HG03354 (cell line): ENCODE results near the gene HK2.
"Not testable (repeated sequence)": the region's sequence is repeated elsewhere in the genome, so short reads cannot be mapped to it uniquely, and the experiment has no call there.

Experiments used
- ATAC-seq: cut with Tn5 transposase; IDR thresholded peaks from one replicate; pipeline ENCODE4 v1.9.1; 2021; ENCODE audit warnings: mild to moderate bottlenecking; ENCODE audit not compliant: unreplicated experiment, poor library complexity, severe bottlenecking

HK2 gene

DNA sequence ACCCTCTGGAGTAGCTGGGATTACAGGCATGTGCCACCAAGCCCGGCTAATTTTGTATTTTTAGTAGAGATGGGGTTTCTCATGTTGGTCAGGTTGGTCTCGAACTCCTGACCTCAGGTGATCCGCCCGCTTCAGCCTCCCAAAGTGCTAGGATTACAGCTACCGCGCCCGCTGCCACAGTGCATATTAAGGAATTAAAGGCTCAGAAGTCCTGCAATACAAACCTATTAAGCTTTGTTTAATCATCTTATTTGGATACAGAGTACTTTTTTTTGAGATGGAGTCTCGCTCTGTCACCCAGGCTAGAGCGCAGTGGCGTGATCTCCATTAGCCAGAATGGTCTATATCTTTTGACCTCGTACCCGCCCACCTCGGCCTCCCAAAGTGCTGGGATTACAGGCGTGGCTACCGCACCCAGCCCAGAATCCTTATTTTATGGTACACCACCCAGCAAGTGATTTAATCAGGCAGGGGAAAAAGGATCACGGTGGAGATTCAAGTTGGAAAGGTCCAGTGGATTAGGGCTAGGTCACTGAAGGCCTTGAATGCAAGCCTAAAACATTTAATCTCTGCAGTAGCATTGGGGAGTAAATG is 21.3 kb downstream of the HK2 start:
- ATAC-seq: not testable (repeated sequence)

DNA sequence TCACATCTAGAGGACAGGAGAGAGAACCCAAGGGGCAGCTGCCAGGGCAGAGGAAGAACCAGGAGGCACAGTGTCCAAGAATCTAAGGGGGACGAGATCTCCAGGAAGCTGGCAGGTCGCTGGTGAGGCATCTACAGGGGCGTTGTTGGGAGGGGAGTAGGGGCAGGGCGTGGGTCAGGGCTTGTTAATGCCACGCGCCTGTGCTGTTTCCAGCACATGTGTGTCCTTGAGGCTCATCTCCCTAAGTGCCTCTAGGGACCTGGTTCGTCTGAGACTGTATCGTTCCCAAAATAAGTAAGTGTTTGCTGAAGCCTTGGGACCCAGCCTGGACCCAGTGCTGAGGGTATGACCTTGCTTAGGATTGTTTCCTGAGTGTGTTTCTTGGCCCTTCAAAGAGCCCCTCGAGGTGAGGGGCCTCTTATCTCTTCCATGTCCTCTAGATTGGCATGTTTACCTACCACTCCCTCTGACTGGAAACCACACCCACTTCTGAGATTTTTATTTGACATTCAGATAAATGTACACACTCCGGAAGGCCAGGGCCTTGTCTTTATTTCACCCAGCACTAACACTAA is 22.2 kb downstream of the HK2 start:
- no peak for ATAC-seq

DNA sequence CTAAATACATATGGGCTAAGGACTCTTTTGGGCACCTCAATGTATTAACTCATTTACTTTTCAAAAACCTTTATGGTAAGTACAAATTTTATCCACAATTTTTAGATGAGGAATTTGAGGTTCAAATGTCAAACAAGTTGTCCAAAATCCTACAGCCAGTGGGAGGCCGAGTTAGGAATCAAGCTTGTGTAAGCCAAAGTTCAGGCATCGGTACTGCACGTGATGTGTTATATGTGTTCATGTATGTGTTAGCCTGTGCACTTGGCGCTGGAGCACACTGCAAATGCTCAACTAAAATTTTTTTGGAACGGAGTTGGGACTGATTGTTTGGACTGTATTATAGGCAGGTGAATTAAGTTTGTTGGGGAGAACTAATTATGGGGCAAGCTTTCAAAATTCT is 22.7 kb downstream of the HK2 start:
- ATAC-seq: no peak

DNA sequence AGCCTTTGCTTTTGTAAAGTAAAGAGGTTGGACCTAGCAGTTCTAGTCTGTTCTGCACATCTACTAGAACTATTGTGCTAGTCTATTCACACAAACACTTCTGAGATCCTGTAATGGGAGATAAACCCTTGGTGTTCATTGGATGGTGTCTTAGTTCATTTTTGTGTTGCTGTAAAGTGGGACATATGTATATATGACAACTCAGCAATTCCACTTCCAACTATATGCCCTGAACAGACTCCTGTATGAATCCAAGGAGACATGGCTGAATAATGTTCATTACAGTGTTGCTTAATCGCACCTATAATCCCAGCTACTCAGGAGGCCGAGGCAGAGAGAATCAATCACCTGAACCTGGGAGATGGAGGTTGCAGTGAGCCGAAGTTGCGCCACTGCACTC is 23.3 kb downstream of the HK2 start:
- ATAC-seq: no peak

DNA sequence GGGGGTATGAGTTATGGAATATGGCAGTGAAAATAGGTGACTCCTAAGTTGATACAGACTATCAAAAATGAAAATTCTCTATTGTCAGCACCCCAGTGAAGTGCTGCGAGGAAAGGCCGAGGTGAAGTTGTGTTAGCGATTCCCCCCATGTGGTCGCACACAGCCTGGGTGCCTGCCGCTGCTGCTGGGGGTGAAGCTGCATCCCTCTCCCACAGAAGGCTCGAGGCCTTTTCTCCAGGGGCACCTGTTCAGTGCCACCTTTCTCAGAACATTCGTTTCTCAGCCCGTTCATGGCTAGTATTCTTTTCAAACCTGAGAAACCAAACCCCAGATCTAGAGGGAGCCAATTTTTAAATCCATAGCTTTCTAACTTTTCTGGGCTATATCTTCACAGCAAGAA is 23.8 kb downstream of the HK2 start:
- ATAC-seq: no peak

DNA sequence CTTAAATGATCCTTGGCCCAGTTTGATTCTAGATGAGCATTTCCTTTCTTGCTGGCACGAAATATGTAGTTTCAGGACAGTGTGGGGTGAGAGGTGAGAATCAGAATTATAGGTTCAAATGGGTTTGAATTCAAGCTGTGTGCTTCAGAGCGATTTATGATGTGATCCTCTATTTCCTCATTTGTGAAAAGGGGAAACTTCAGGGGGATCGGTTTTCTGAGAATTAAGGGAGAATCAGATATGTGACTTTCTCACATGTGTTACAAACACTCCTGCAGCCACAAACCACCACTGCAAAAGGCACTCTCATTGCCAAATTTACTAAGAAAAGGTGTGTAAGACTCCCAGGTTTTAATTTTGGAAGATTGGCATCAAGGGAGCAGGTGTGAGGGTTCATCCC is 24.4 kb downstream of the HK2 start:
- ATAC-seq: no peak

DNA sequence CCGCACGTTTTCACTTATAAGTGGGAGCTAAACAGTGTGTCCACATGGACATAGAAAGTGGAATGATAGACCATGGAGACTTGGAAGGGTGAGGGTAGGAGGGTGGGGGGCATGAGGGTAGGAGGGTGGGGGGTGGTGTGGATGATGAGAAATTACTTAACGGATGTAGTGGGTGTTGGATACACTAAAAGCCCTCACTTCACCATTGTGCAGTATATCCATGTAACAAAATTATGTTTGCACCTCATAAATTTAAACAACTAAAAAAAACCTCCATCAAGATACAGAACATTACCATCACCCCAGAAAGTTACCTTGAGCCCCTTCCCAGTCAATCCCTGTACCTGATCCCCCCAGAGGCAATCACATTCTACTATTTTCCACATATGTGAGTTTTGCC is 26.2 kb downstream of the HK2 start:
- no peak for ATAC-seq

DNA sequence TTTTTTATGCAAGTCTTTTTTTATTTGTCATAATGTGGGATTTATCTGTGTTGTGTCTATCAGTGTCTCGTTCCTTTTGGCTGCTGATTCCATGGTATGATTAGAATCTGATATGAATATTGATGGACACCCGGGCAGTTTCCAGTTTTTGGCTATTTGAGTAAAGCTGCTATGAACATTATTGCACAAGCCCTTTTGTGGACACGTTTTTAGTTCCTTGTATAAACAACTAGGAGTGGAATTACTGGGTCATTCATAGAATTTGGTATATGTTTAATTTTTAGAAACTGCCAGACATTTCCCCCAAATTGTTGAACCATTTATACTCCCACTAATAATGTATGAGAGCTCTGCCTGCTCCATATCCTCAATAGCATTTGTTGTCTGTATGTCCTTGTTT is 26.6 kb downstream of the HK2 start:
- no peak for ATAC-seq

DNA sequence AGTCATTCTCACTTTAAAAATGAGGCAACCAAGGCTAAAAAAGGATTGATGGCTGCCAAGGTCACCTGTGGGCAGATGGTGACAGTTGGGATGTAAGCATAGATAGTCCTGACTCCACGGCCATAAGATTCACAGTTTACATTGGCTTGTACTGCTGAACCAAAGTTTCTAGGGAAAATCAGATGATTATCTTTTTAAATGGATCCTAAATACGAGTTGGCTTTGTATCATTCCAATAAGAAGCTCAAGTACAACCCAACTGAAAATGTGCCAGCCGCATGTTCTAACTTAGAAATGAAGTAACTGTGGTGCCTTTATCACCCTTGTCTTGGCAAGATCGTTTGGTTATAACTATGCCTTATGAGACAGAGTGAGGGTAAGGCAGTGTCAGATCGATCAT is 27.6 kb downstream of the HK2 start:
- no peak for ATAC-seq

DNA sequence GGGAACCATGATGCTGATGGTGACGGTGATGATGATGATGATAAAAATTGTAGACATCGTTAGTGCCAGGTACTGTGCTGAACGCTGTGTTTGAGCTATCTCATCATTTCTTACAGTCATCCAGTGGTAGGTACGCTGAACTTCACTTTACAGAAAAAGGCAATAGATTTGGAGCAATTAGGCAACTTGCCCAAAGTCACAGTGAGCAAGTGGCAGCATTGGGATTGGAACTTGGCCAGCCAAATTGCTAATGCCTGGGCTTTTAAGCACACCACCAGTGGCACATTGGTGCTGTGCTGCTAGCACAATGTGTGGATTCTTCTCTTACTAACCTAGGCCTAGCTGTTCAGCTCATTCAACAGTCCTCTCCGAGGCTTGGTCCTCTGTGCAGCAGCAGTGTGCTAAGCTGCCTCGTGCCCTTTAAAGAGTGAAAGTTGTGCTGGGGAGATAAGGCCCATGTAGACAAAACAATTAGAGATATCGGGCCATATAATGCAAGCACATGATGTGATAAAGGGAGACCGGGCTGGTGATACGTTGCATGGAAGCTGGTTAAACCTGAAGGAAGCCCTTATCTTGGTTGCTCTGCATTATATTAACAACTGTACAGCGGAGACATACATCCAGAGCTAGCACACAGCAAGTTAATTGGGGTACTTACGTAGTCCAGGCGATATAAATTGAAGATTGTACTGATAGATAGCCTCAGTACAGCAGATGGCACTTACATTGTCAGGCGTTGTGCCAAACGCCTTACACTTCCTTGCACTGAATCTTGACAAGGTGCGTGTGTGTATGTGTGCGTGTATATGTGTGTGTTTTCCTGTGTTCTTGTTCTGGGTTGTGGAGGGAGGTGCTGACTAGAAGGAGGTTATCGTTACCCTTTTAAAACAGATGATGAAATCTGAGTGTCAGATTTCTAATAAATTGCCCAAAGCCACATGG is 28.4 kb downstream of the HK2 start:
- no peak for ATAC-seq

DNA sequence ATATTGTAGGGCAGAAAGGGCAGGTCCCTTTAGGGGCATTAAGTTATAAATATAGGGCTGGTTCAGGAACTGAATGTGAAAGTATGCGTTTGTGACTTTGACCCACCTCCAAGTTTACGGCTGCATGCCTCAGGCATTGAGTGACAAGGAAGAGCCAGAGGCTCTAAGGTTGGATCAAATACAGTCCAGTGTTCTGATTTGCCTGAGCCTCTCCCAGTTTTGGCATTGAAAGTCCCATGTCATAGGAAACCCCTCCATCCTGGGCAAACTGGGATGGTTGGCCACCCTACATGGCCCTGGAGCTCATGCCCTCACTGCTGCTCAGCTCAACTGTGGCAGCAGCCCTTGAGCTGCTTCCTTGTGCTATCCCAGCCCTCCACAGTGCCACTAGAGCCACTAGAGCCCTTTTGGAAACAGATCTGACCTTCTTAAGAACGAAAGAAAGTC is 29.9 kb downstream of the HK2 start:
- ATAC-seq: no peak

DNA sequence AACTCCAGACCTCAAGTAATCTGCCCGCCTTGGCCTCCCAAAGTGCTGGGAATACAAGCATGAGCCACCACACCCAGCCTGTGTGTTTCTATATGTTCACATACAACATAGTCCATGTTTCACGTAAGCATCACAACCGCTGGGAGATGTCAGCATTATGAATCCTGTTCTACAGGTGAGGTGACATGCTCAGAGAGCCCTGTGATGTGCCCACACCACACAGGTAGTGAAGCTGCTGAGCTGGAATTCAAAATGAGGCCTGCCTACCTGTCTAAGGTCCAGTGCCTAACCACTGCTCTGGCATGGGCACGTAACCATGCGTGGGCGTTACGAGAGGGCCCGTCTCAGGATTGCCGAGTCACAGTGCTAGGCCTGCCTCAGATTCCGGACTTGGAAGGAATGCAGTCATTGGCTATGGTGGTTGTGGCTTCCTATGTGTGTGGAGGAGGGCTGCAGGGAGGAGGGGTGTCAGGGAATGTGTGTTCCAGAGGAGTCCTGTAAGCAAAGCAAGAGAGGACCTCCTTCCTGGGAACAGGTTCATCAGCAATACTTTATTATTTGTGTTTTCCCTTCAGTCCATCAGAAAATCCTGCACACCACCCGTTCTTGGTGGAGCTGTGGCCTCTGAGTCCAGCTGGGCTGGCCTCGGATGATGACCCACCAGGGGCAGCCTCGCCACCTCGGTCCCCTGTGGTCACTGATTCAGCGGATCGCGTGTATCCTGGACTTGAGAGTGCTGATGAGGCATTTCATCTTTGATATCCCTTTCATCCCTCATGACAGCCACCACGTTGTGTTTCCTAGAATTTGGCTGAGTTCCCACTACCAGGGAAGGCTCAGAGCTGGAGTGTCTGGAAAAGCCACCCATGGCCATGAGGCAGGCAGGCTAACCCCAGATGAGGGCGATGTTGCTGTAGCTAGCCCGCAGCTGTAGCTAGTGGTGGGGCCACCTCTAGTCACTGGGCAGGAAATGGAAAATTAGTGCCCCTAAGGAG is 31.1 kb downstream of the HK2 start:
- no peak for ATAC-seq

DNA sequence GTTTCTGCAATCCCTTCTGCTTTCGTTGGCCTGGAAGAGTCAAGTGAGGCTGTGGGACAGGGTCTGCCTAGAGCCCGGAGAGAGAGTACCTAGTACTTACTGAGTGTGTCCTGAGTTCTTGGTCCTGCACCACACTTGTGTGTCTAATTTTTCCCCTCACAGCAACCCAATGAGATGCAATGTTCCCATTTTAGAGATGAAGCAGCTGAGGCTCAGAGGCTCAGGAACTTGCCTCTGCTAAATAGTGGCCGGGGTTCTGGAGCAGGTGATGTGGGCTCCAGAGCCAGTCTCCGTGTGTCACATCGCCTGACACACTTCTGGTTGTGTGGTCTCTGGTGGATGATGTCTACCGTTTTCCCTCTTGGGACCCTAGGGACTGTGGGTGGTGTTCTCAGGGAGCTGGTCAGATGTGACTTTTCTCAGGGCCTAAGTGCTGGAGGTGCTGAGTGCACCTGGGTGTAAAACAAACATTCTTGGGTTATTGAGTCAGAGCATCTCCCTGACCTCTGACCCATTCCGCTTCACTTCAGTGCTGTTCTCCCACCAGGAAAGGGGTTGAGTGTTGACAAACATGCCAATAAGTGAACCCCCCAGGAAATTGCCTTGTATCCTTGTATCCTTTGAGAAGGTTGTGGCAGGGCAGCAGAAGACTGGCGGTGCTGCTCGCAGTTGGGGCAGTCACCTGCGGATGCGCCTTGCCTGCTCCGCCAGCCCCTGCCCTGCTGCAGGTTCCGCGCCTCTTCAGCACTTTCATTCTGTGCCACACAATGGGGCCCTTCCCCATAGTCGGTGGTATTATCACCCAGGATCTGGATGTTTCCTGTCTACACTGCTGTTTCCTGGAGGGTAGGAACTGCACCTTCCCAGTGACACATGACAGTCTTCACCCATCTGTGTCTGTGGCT is 32.1 kb downstream of the HK2 start:
- ATAC-seq: no peak

DNA sequence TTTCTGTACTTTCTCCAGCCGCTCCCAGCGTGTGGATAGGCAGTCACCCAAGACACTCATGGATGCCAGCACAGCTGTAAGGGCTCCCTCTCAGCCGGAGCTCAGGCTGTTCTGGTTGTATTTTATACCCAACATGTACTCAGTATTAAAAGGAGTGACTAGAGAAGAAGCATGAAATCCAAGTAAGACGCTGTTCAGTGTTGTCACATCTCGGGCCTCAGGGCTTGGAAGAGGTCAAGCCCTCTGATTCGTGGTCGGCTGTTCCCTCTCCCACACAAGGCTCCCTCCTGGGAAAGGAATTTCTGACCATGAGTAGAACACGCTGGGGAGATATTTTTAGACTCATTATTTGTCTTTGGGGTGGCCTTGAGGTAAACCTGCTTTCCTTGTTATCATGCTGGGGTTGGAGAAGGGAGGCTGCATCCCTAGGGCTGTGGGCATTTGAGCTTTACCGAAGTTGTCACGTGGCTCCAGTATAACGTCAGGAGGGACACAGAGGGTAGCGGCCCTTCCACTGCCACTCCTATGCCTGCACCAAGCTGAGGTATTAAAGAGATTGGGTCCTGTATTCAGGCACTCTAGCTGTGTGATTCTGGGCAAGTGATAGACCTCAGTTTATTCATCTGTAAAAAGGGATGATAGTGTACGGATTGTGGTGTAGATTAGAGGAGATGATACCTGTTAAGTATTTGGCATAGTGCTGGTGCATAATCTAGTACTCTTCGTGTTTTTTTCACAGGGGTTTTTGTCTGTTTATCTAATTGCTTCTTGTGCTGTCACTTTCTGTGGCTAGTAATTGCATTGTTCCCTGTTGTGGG is 34.1 kb downstream of the HK2 start:
- no peak for ATAC-seq

DNA sequence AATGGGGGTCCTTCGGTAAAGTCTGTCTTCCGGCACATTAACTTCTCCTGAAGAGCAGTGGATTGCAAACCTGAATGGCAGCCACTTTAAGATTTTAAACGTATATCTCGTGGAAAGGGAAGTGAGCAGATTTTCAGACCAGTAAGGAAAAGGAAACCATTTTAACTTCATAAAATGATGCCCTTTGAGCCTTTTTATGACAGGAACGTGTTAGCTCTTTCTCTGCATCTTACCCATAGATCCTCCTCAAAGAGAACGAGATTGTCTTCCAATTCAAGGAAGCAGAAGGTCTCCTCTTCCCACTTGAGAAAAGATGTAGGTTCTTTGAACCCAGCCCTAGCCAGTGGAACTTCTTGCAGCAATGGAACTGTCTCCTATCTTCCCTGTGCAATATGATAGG is 35.6 kb downstream of the HK2 start:
- no peak for ATAC-seq

DNA sequence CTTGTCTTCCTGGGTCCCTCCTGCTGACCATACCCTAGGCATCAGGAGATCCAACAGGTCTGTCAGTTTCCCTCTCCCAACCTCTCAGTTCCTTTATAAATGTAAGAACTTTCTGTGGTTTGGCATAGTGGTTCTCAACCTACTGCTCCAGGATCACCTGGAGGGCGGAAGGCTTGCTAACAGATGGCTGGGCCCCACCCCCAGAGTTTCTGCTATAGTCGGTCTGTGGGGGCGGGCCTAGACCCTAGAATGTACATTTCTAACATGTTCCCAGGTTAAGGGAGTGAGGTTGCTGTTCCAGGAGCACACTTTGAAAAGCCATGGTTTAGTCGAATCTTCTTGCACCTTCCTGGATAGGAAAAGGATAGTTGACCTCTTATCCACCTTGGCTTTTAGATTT is 37.0 kb downstream of the HK2 start:
- ATAC-seq: no peak

DNA sequence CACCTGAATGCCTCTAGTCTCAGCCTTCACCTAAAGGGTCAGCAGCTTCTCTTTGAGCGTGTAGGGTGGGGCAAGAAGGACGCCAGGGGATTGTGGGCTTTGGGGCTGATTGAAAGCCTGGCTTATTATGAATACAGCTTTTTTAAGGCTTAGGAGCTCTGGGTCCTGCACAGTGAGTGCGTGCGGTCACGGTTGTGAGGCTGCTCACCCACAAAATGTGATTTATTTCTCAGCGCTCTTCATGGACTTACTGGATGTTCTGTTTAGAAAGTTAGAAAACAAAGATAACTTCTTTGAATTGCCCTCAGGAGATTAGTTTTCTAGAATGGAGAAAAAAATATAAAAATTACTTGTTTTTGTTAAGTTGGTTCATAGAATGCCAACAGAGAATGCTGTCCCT is 37.5 kb downstream of the HK2 start:
- ATAC-seq: no peak

DNA sequence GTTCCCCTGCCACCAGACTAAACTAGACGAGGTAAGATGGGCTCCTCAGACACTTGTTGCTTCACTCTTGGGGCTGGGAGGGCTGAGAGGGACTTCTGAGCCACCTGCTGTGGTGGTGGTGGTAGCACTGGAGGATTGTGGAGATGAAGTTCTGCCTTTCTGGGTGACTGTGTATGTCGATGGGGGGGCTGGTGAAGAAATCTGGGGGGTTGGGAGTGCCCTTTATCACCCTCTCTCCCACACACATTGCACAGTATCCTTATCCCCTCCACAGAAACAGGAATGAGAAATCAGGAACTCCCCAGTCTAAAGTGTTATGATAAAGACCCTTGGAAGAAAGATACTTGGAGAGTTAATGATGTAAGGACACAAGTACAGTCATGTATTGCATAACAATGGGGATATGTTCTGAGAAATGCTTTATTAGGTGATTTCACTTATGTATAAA is 38.5 kb downstream of the HK2 start:
- no peak for ATAC-seq
